Pancreas (tissue), 10 donors: ENCODE measurements around the gene RXFP2. TPM values are rescaled to one million over a fixed set of nuclear protein-coding genes. Genes with fewer than 3 reads are reported as not detected.

Experiments
- ATAC-seq, 4 donors: fragments of 200-7000 bp; cut with Tn5 transposase; one replicate each; pipeline versions ENCODE4 v1.8.0 to v1.9.1; 2020; ENCODE audit warnings: mild to moderate bottlenecking in 4 of 4, moderate library complexity in 4 of 4
- DNase-seq, 6 donors: peaks; one replicate each; pipeline ENCODE4 v3.0.0-alpha.2; 2020
- FAIRE-seq: peaks from 2 replicates; lab custom pipeline; 2012; peaks lifted over from hg19 to GRCh38; lab: Jason Lieb, UNC
- H3K27ac ChIP-seq, 4 donors: fragments of 200-600 bp; sonication (generic); 1 replicate in 3 of 4; 2 replicates in 1 of 4; pipeline versions ENCODE4 v1.5.0 to v1.8.0; 2020
- H3K27me3 ChIP-seq, 4 donors: fragments of 200-600 bp; one replicate each; pipeline ENCODE4 v1.8.0; 2021
- H3K36me3 ChIP-seq, 3 donors: fragments of 200-600 bp; sonication (generic) in 1 of 3; one replicate each; pipeline versions ENCODE4 v1.5.0 to v1.8.0; 2020 to 2021
- H3K4me1 ChIP-seq, 3 donors: fragments of 200-600 bp; one replicate each; pipeline ENCODE4 v1.8.0; 2021
- H3K4me3 ChIP-seq, 4 donors: fragments of 200-600 bp; sonication (generic) in 2 of 4; one replicate each; pipeline versions ENCODE4 v1.5.0 to v1.8.0; 2020 to 2021
- H3K9me3 ChIP-seq, 4 donors: fragments of 200-600 bp; one replicate each; pipeline ENCODE4 v1.8.0; 2021
- WGBS, 2 donors: extraction: QIAGEN DNeasy Blood & Tissue Kit; methylation state at CpG; one replicate each; pipeline ENCODE4 v1.1.7; 2013; 5-methylcytosine and 5-hydroxymethylcytosine counted together
- intact Hi-C, 3 donors: fragments of 100-400 bp; cut with DNase I; formaldehyde crosslinking; loops; one replicate each; pipeline versions ENCODE4 v1.11.1 to v1.14.2; 2022
- polyA plus RNA-seq, 2 donors: library from polyadenylated mRNA; stranded (reverse); fragments of 200-250 nt; gene quantifications; one replicate each; pipeline ENCODE4 v1.2.3, GENCODE V29; 2013
- total RNA-seq, 6 donors: library from RNA; stranded (reverse); fragmentation: NEBNext Ultra II Directional in 4 of 6; extraction: Animal tissue kit (Norgen Biotek cat#: 25700) in 4 of 6; gene quantifications; one replicate each; pipeline versions ENCODE4 v1.2.1 to v1.2.4, GENCODE V29; 2021 to 2023
- TF ChIP-seq, protein P1 (sequence below), 4 donors: fragments of 200-600 bp; sonication (generic) in 3 of 4; IDR thresholded peaks; one replicate each; pipeline versions ENCODE4 v1.5.0 to v1.8.0; 2021; ENCODE audit warnings: antibody characterized with exemption in 4 of 4
- donor health status: healthy with polysubstance abuse.
- donor health status: DM: no; HTN: no; CAD: no; lungs with moderate emphysema.
- donor health status: DM: no; HTN: no; CAD: no.
- donor health status: control.
- donor health status: control.
- donor health status: Bipolar disorder and iron deficiency.
- donor health status: DM: yes; HTN: yes; CAD: no.
- donor health status: DM: no; HTN: no; CAD: no.
- donor health status: DM: no; HTN: no; CAD: no.
- donor health status: DM: yes; HTN: yes; CAD: no.

Gene RXFP2
- total and polyA plus RNA-seq, 8 donors, result 0.02 TPM; not detected in 7

DNA sequence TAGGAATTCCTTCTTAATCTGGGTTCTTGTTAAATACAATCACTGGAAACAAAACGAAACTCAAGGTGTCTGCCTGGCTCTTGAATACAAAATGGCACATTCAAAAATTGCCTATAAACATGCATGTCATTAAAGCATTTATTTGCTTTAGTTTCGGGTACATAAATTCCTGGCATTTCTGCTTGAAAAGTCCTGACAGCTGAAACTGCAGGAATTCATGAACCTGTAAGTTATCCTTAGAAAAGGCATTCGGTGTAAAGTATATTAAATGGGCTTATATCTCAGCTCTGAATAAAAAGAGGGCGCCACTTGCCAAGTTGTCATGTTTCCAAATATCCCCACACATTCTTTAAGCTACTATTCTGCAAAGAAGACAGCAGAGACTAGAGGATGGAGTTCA lies 32.9 kb downstream of the RXFP2 start:
- H3K4me3 ChIP-seq, result no peak overlapping the region
- ATAC-seq, result no peak

DNA sequence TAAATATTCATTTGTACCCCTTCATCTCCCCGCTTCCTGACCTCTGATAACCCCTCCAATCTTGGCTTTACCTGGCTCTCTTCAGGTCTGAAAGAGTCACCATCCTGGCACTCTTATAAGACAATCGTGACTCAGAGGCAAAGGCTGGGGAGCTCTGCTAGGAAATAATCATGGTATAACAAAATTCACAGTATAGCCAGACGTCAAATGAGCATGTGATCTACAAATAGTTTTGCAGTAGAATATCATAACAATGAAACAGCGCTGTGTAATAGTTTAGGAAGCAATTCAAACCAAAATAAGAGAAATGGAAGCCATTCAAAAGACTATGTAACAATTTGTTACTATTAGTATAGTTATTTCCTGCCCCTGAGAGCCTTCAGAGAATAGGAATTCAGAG lies 34.2 kb downstream of the RXFP2 start:
- no peak overlapping the region for H3K27ac ChIP-seq
- H3K4me1 ChIP-seq, result no peaks in the 10 kb centered on the region
- FAIRE-seq (no peak), ATAC-seq (no peak), DNase-seq (no peak)
- no peaks in the 10 kb centered on the region for H3K9me3 ChIP-seq
- no peak overlapping the region for H3K4me3 ChIP-seq
- no peaks in the 10 kb centered on the region for H3K27me3 ChIP-seq
- WGBS, 2 donors, result 63 to 76% methylated on average over 4 of the region's 4 CpGs
- no peaks in the 10 kb centered on the region for H3K36me3 ChIP-seq
- intact Hi-C loops, result no loop called here
- TF ChIP-seq, protein P1, sequence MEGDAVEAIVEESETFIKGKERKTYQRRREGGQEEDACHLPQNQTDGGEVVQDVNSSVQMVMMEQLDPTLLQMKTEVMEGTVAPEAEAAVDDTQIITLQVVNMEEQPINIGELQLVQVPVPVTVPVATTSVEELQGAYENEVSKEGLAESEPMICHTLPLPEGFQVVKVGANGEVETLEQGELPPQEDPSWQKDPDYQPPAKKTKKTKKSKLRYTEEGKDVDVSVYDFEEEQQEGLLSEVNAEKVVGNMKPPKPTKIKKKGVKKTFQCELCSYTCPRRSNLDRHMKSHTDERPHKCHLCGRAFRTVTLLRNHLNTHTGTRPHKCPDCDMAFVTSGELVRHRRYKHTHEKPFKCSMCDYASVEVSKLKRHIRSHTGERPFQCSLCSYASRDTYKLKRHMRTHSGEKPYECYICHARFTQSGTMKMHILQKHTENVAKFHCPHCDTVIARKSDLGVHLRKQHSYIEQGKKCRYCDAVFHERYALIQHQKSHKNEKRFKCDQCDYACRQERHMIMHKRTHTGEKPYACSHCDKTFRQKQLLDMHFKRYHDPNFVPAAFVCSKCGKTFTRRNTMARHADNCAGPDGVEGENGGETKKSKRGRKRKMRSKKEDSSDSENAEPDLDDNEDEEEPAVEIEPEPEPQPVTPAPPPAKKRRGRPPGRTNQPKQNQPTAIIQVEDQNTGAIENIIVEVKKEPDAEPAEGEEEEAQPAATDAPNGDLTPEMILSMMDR (IDR thresholded peaks at IDR 0.05), result no peak

More for the DNA sequence above, 32.9 kb downstream of the RXFP2 start:
- FAIRE-seq (no peak), DNase-seq (no peak)
- Histone ChIP-seq H3K27me3 (no peaks in the 10 kb centered on the region), H3K36me3 (no peaks in the 10 kb centered on the region), H3K9me3 (no peaks in the 10 kb centered on the region), H3K27ac (no peak overlapping the region), H3K4me1 (no peaks in the 10 kb centered on the region)
- TF ChIP-seq, protein P1 (IDR thresholded peaks at IDR 0.05), result no peak
- WGBS, 2 donors, result 40 to 48% methylated on average over 4 of the region's 4 CpGs
- intact Hi-C loops, result no loop called here

DNA sequence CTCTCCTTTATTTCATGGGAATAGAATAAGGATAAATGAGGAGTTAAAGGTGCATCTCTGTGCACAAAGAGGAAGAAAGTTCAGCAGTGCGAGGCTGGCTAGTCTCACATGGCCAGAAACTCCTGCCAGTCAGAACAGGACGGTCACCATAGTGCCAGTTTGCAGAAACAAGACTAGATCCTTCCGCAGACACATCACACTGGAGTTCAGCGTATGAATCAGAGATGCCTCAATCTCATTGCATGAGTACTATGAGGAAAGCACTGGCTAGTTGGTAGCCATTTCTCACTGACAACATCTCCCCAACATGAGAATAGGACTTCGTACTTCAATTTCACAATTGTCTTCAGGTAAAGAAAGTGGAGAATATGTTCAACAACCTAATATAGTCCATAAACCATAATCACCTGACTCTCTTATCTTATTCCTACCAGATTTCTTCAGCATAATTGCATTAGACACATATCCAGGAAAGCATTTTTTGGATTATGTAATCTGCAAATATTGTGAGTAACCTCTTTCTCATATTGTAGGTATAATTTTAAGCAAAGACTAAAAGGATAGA lies 34.9 kb downstream of the RXFP2 start:
- TF ChIP-seq, protein P1 (IDR thresholded peaks at IDR 0.05), result no peak
- Histone ChIP-seq H3K27me3 (no peaks in the 10 kb centered on the region), H3K9me3 (no peaks in the 10 kb centered on the region), H3K36me3 (no peaks in the 10 kb centered on the region), H3K27ac (no peak overlapping the region), H3K4me1 (no peaks in the 10 kb centered on the region), H3K4me3 (no peak overlapping the region)
- WGBS, 2 donors, result 76 to 84% methylated on average over 5 of the region's 5 CpGs
- ATAC-seq (no peak), DNase-seq (no peak), FAIRE-seq (no peak)
- intact Hi-C loops, result no loop called here

DNA sequence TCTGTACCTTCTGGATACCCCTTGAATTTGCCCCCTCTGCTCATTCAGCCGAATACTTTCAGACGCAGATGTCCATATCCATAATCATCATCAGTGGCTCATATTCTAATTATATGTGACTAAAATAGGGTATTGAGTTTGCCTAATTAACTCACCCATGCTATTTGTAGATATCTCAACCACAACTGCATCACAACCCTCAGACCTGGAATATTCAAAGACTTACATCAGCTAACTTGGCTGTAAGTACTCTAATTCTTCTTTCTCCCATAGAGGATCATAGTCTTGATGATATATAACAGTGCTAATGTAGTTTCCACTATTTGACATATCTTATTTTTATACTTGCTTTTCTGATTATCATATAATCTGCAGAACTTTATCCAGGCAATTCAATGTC lies 35.8 kb downstream of the RXFP2 start:
- Histone ChIP-seq H3K4me1 (no peaks in the 10 kb centered on the region), H3K27me3 (no peaks in the 10 kb centered on the region), H3K4me3 (no peak overlapping the region), H3K36me3 (no peaks in the 10 kb centered on the region), H3K9me3 (no peaks in the 10 kb centered on the region), H3K27ac (no peak overlapping the region)
- TF ChIP-seq, protein P1 (IDR thresholded peaks at IDR 0.05), result no peak
- FAIRE-seq (no peak), DNase-seq (no peak), ATAC-seq (no peak)
- intact Hi-C loops, result no loop called here
- WGBS, 2 donors, result 82 to 94% methylated on average over 2 of the region's 2 CpGs

DNA sequence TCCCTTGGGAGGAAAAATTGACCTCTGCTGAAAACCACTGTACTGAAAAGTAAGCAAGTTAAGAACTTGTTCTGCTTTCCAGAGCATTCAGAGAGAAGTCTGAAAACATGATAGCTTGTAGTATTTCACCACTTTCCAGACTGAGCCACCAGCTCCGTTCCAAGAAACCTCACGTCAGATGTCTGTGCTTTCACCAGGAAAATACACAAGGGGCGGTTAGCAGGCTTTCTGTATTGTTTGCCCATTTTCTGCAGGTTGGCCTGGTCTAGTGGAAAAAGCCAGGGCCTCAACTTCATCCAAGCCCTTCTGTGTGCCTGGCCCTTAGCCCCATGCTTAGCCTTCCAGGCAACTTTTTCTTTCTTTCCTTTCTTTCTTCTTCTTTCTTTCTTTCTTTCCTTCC lies 36.4 kb downstream of the RXFP2 start:
- 55 to 61% methylated on average over 3 of the region's 3 CpGs for WGBS, 2 donors
- no peak overlapping the region for H3K27ac ChIP-seq
- no peak overlapping the region for H3K4me3 ChIP-seq
- intact Hi-C loops, result no loop called here
- no peak for FAIRE-seq
- DNase-seq, result no peak
- no peaks in the 10 kb centered on the region for H3K36me3 ChIP-seq
- TF ChIP-seq, protein P1 (IDR thresholded peaks at IDR 0.05), result no peak
- ATAC-seq, result peak in 3 of 4 donors; percentile 18 to 46 (median 39)
- H3K4me1 ChIP-seq, result no peaks in the 10 kb centered on the region
- H3K27me3 ChIP-seq, result no peaks in the 10 kb centered on the region
- H3K9me3 ChIP-seq, result no peaks in the 10 kb centered on the region
